ENCODE data around the gene TMEM120B. TPM values are rescaled to one million over a fixed set of nuclear protein-coding genes. Genes with fewer than 3 reads are reported as not detected.

TMEM120B gene
- total RNA-seq, 2 donors from 2014 or later = 8.5 to 10.2 TPM

Other genes with a start within 250 kb of the TMEM120B start
- 10 to 100 TPM; 11.2 to 14.7 TPM for gene KDM2B, start 131.7 kb upstream of the TMEM120B start, total RNA-seq
- gene ORAI1, start 86.2 kb upstream of the TMEM120B start, total RNA-seq = 10 to 100 TPM; 11.7 to 12.9 TPM
- gene MORN3, start 43.1 kb upstream of the TMEM120B start, total RNA-seq = under 1 TPM; 0.09 to 0.21 TPM
- 10 to 100 TPM; 14.7 to 25.1 TPM for gene RHOF, start 80.9 kb downstream of the TMEM120B start, total RNA-seq
- gene SETD1B, start 91.3 kb downstream of the TMEM120B start, total RNA-seq = 10 to 100 TPM in 1 of 2 donors, 1 to 10 TPM in 1; 9.3 to 11.9 TPM
- 1 to 10 TPM; 1.8 to 2.9 TPM for gene HPD, start 146.1 kb downstream of the TMEM120B start, total RNA-seq
- gene PSMD9, start 176.0 kb downstream of the TMEM120B start, total RNA-seq = 10 to 100 TPM; 33.2 to 34.1 TPM
- 1 to 10 TPM in 1 of 2 donors, under 1 TPM in 1; 0.77 to 1.3 TPM for gene CFAP251, start 205.8 kb downstream of the TMEM120B start, total RNA-seq

Data from left cardiac atrium (tissue), 2 donors.